GM13976 (cell line): Measurements from ENCODE around the gene CD2BP2.
"Not testable (repeated sequence)": the region's sequence is repeated elsewhere in the genome, so short reads cannot be mapped to it uniquely, and the experiment has no call there.

Experiments used
- DNase-seq: peaks from one replicate; pipeline ENCODE4 v3.0.0; 2012; ENCODE audit warnings: low spot score
- in situ Hi-C: fragments of 300-500 bp; cut with MboI; formaldehyde crosslinking; loops from one replicate; pipeline ENCODE4 v1.12.0; 2022; ENCODE audit warnings: low sequenced_read_pairs, mixed read lengths, inconsistent platforms; ENCODE audit not compliant: unreplicated experiment
- TF ChIP-seq, protein P1 (sequence below): IDR thresholded peaks from 2 replicates; pipeline ENCODE4 v1.5.1; 2012; ENCODE audit warnings: borderline replicate concordance, mild to moderate bottlenecking; ENCODE audit not compliant: insufficient read depth; ENCODE audit errors: extremely low read depth, missing control alignments, control extremely low read depth

The CD2BP2 gene

DNA sequence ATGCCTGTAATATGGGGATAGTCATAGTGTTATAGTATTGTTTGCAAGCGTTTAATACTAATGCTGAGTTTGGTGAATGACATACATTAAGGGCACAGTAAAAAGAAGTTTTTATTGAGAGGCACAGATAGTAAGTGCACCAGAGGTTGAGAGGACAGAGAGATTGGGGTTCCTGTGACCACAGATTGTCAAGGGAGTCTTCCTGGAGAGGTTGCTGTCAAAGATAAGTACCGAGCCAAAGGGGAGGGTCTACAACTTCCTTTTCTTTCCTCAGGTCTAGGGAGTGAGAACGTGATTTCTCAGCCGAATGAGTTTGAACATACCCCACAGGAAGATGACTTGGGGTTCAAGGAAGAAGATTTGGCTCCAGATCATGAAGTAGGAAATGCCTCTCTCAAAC is 41.9 kb upstream of the CD2BP2 start:
- in situ Hi-C loops = no loop called here
- no peak for DNase-seq
- TF ChIP-seq, protein P1, sequence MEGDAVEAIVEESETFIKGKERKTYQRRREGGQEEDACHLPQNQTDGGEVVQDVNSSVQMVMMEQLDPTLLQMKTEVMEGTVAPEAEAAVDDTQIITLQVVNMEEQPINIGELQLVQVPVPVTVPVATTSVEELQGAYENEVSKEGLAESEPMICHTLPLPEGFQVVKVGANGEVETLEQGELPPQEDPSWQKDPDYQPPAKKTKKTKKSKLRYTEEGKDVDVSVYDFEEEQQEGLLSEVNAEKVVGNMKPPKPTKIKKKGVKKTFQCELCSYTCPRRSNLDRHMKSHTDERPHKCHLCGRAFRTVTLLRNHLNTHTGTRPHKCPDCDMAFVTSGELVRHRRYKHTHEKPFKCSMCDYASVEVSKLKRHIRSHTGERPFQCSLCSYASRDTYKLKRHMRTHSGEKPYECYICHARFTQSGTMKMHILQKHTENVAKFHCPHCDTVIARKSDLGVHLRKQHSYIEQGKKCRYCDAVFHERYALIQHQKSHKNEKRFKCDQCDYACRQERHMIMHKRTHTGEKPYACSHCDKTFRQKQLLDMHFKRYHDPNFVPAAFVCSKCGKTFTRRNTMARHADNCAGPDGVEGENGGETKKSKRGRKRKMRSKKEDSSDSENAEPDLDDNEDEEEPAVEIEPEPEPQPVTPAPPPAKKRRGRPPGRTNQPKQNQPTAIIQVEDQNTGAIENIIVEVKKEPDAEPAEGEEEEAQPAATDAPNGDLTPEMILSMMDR = no peak

DNA sequence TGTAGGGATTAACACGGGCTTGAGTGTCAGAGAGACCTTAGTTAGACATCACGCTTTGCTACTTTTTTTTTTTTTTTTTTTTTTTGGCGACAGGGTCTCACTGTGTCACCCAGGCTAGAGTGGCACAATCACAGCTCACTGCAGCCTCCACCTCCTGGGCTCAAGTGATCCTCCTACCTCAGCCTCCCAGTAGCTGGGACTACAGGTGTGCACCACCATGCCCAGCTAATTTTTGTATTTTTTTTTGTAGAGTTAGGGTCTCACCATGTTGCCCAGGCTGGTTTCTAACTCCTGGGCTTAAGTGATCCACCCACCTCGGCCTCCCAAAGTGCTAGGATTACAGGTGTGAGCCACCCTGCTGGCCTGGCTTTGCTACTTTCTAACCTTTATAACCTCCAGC is 41.5 kb upstream of the CD2BP2 start:
- in situ Hi-C loops, DNase-seq: not testable (repeated sequence)

DNA sequence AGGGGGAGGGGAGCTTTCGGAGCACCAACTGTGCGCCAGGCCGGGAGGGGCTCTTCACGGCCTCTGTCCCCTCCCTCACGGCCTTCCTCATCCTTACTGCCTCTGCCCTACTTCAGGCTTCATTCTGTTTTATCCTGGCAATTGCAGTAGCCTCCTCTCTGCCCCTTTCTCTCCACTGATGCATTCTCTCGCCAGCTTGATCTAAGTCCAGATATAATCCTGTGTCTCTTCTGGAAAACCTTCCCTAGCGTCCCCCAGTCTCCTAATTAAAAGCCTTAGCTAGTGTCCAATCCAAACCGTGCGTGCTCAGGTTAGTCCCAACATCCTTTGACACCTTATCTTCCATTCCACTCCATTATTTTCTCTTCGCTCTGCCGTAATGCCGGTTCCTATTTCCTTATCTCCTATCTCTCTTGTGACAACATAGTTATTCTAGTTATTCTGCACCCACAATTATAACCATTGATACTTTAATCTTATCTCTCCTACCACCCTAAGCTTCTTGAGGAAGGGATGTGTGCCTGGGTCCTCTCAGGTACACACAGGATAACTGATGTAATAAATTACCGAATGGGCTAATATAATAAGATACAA is 41.0 kb upstream of the CD2BP2 start:
- in situ Hi-C loops = no loop called here

DNA sequence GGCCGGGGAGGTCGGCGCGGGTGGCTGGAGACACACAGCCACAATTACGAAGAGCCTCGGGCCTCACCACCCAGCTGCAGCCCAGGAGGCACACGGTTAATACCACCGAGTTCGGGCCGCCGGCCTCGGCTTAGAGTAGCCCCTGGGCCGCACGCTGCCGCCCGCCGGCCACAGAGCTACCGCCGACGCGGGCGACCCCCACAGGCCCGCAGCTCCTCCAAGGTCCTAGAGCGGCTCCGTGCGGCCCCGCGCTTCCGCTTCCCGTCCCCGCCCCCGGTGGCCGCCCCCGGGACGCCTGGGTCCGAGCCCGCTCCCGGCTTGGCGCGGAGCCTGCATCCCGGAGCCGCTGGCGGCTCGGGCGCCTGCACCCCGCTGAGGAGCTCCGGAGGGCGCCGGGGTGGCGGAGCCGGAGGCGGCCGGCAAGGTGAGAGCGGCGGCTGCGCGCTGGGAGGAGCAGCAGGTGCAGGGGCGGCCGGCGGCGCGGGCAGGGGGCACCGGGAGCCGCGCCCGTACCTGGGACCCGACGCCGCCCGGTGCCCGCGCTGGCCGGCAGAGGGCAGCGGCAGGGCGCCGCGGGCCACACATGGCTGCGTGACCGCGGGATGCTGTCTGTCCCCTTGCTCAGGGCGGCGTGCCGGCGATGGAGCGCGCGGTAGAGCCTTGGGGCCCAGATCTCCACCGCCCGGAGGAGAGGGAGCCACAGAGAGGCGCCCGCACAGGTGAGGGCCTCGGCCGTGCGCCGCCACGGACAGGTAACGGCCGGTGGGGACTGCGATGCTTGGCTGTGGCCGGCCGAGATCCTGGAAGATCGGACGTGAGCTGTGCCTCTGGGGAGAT is 40.3 kb upstream of the CD2BP2 start, which contains the start of gene ZNF48:
Gene ZNF48 (plus strand): TSS at position 266 of the 837 bp plus-strand sequence. CDS start 375 bp downstream, at position 641.
- in situ Hi-C loops = no loop called here
- TF ChIP-seq, protein P1 = peak; percentile 57
- DNase-seq = peak; percentile 85

More for the DNA sequence above, 41.0 kb upstream of the CD2BP2 start:
- DNase-seq = no peak
- TF ChIP-seq, protein P1 = no peak

DNA sequence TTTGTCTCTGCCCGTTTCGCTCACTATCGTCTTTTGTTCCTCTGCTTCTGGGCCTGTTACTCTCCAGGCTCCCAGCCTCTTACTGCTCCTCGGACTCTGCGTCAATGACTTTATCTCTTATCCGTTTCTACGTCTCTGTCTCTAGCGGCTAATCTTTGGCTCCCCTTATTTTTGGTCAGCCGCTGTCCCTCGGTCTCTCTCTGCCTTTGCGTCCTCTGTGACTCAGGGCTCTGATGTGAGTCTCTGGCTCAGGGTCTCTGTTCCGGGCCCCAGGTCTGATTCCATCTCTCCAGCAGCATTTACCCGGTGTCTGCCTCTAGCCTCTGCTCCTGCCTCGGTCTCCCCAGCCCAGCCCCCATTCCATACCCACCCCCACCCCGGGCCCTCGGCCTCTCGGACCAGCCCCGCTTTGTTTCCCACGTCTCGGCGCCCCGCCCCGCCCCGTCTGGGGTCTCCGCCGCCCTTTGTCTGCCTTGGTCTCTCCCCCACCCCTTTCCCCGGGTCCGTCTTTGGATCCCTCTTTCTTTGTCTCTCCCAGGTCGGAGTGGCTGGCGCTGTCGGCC is 39.6 kb upstream of the CD2BP2 start:
- in situ Hi-C loops = no loop called here
- DNase-seq = no peak
- TF ChIP-seq, protein P1 = no peak

DNA sequence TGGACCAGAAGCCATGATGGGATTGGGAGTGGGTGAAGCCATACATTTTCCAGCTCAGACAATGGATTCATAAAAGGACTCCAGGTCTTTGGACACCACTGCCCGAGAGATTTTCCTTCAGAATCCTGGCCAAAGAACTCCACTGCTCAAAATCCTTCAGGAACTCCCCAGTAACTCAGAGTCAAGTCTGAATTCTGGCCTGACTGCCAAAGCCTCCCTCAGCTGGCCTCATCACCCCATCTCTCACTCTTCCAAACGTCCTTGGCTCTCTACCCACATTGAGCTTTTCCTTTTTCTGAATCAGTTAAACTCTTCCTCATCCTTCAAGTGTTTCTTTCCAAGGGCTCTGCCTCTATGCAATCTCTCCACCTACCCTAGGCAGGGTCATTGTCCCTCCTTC is 28.4 kb upstream of the CD2BP2 start:
- TF ChIP-seq, protein P1 = no peak
- in situ Hi-C loops = no loop called here

DNA sequence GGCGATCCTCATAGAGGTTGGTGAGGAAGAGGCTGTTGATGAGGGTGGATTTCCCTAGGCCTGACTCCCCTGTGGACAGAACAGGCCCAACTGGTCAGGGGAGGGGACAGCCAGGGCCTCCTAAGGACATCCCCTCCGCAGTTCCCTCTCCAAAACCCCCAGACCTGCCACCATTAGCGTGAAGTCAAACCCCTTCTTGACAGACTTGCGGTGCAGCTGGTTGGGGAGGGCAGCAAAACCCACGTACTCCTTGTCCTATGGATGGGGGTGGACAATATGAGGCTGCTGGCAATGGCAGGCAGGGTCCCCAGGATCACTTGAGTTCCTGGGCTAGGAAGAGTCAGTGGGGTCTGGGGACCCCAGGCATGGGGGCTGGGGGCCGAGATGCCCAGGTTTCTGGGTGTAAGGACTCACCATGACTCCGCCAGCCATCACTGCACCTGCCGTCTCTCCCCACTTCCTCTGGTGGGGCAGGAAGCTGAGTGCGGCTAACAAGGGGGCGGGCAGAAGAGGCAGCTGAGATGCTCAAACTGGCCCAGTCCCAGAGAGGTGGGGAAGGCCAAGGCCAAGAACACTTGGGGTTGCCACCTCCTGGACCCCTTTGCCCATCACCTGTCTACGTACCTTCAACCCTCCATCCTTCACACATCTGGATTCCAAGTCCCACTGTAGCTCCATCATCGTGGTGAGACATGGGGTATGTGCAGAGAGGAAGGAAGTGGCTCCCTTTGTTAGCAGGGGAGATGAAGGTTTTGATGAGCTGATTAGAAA is 27.2 kb upstream of the CD2BP2 start, which contains the start of gene SEPTIN1:
Gene SEPTIN1 (minus strand): TSS at position 451 of the 771 bp plus-strand sequence. CDS start 19 bp downstream, at position 432.
- TF ChIP-seq, protein P1 = no peak
- in situ Hi-C loops = no loop called here
- DNase-seq = peak; percentile 80

More for the DNA sequence above, 28.4 kb upstream of the CD2BP2 start:
- no peak for DNase-seq
